ENCODE data around the gene NRAS.
"Not testable (repeated sequence)": the region's sequence is repeated elsewhere in the genome, so short reads cannot be mapped to it uniquely, and the experiment has no call there.

NRAS gene

GRCh38 chr1:114716304-114717170 is at the start of gene NRAS:
TSS of gene NRAS (minus strand) at chr1:114716771. CDS start at chr1:114716160, 611 bp downstream.
- Mint-ChIP-seq H3K4me3 (peak within 1 kb of the TSS; percentile 94), H3K27ac (peak within 1 kb of the TSS; percentile 97), H3K4me1 (ENCODE audit: low read depth) (peaks cover 20% of the 10 kb centered on the region), H3K36me3 (ENCODE audit: low read depth) (peaks cover 65% of the 10 kb centered on the region), H3K9me3 (no peaks in the 10 kb centered on the region), H3K27me3 (ENCODE audit: low read depth) (no peaks in the 10 kb centered on the region)
- DNase-seq (ENCODE audit: low spot score): peak; percentile 94

- Mint-ChIP-seq H3K36me3 (ENCODE audit: low read depth) (peaks cover 10% of the 10 kb centered on the region), H3K9me3 (peaks cover 7% of the 10 kb centered on the region), H3K27me3 (ENCODE audit: low read depth) (no peaks in the 10 kb centered on the region), H3K4me1 (ENCODE audit: low read depth) (peaks cover 5% of the 10 kb centered on the region), H3K4me3 (no peak overlapping the region), H3K27ac (no peak overlapping the region)
- no peak for DNase-seq (ENCODE audit: low spot score)
These were observed 48.1 kb upstream of the NRAS start for GRCh38 chr1:114764689-114765088.

GRCh38 chr1:114758256-114758832 is 41.8 kb upstream of the NRAS start:
- Mint-ChIP-seq H3K4me1 (ENCODE audit: low read depth) (peaks cover 42% of the 10 kb centered on the region), H3K27ac (peak overlapping the region; percentile 100), H3K36me3 (ENCODE audit: low read depth) (peaks cover 26% of the 10 kb centered on the region), H3K4me3 (peak overlapping the region; percentile 99), H3K9me3 (peaks cover 10% of the 10 kb centered on the region), H3K27me3 (ENCODE audit: low read depth) (no peaks in the 10 kb centered on the region)
- no peak for DNase-seq (ENCODE audit: low spot score)

- H3K9me3 Mint-ChIP-seq: peaks cover 4% of the 10 kb centered on the region
- H3K4me1 Mint-ChIP-seq (ENCODE audit: low read depth): peaks cover 43% of the 10 kb centered on the region
- H3K36me3 Mint-ChIP-seq (ENCODE audit: low read depth): peaks cover 25% of the 10 kb centered on the region
- no peaks in the 10 kb centered on the region for H3K27me3 Mint-ChIP-seq (ENCODE audit: low read depth)
- DNase-seq (ENCODE audit: low spot score): peak; percentile 96
- peak within 1 kb of the TSS; percentile 99 for H3K4me3 Mint-ChIP-seq
- peak within 1 kb of the TSS; percentile 100 for H3K27ac Mint-ChIP-seq
These were observed 41.1 kb upstream of the NRAS start, which contains the start of gene CSDE1 for GRCh38 chr1:114757455-114758255. TSS of gene CSDE1 (minus strand) at chr1:114757984. CDS start at chr1:114739890, 18,094 bp downstream.

GRCh38 chr1:114756949-114757454 is 40.4 kb upstream of the NRAS start:
- H3K4me3 Mint-ChIP-seq: peak overlapping the region; percentile 99
- peak overlapping the region; percentile 100 for H3K27ac Mint-ChIP-seq
- H3K4me1 Mint-ChIP-seq (ENCODE audit: low read depth): peaks cover 49% of the 10 kb centered on the region
- peaks cover 25% of the 10 kb centered on the region for H3K36me3 Mint-ChIP-seq (ENCODE audit: low read depth)
- peaks cover 4% of the 10 kb centered on the region for H3K9me3 Mint-ChIP-seq
- DNase-seq (ENCODE audit: low spot score): no peak
- H3K27me3 Mint-ChIP-seq (ENCODE audit: low read depth): no peaks in the 10 kb centered on the region

- Mint-ChIP-seq H3K4me3 (peak overlapping the region; percentile 99), H3K36me3 (ENCODE audit: low read depth) (peaks cover 25% of the 10 kb centered on the region), H3K27ac (peak overlapping the region; percentile 100), H3K4me1 (ENCODE audit: low read depth) (peaks cover 53% of the 10 kb centered on the region), H3K9me3 (peaks cover 4% of the 10 kb centered on the region), H3K27me3 (ENCODE audit: low read depth) (no peaks in the 10 kb centered on the region)
- no peak for DNase-seq (ENCODE audit: low spot score)
These were observed 39.7 kb upstream of the NRAS start for GRCh38 chr1:114756009-114756892.

GRCh38 chr1:114755006-114755931 is 38.7 kb upstream of the NRAS start:
- H3K4me1 Mint-ChIP-seq (ENCODE audit: low read depth): peaks cover 55% of the 10 kb centered on the region
- H3K9me3 Mint-ChIP-seq: peaks cover 4% of the 10 kb centered on the region
- DNase-seq (ENCODE audit: low spot score): no peak
- peaks cover 25% of the 10 kb centered on the region for H3K36me3 Mint-ChIP-seq (ENCODE audit: low read depth)
- no peaks in the 10 kb centered on the region for H3K27me3 Mint-ChIP-seq (ENCODE audit: low read depth)
- H3K4me3 Mint-ChIP-seq: peak overlapping the region; percentile 99
- peak overlapping the region; percentile 100 for H3K27ac Mint-ChIP-seq

- not testable (repeated sequence) for DNase-seq (ENCODE audit: low spot score); H3K27me3 Mint-ChIP-seq (ENCODE audit: low read depth); H3K9me3 Mint-ChIP-seq
- H3K4me3 Mint-ChIP-seq: peak overlapping the region; percentile 99
- H3K36me3 Mint-ChIP-seq (ENCODE audit: low read depth): peaks cover 36% of the 10 kb centered on the region
- H3K4me1 Mint-ChIP-seq (ENCODE audit: low read depth): peaks cover 61% of the 10 kb centered on the region
- peak overlapping the region; percentile 59 for H3K27ac Mint-ChIP-seq
These were observed 37.1 kb upstream of the NRAS start for GRCh38 chr1:114753702-114754101.

GRCh38 chr1:114753143-114753542 is 36.6 kb upstream of the NRAS start:
- Mint-ChIP-seq H3K36me3 (ENCODE audit: low read depth) (peaks cover 39% of the 10 kb centered on the region), H3K4me3 (no peak overlapping the region), H3K9me3 (no peaks in the 10 kb centered on the region), H3K27me3 (ENCODE audit: low read depth) (no peaks in the 10 kb centered on the region), H3K4me1 (ENCODE audit: low read depth) (peaks cover 61% of the 10 kb centered on the region), H3K27ac (no peak overlapping the region)
- no peak for DNase-seq (ENCODE audit: low spot score)

GRCh38 chr1:114750780-114751179 is 34.2 kb upstream of the NRAS start:
- Mint-ChIP-seq H3K36me3 (ENCODE audit: low read depth) (peaks cover 42% of the 10 kb centered on the region), H3K4me3 (no peak overlapping the region), H3K9me3 (no peaks in the 10 kb centered on the region), H3K27ac (no peak overlapping the region), H3K27me3 (ENCODE audit: low read depth) (no peaks in the 10 kb centered on the region), H3K4me1 (ENCODE audit: low read depth) (peaks cover 64% of the 10 kb centered on the region)
- DNase-seq (ENCODE audit: low spot score): no peak

- peaks cover 59% of the 10 kb centered on the region for H3K4me1 Mint-ChIP-seq (ENCODE audit: low read depth)
- H3K36me3 Mint-ChIP-seq (ENCODE audit: low read depth): peaks cover 43% of the 10 kb centered on the region
- no peak overlapping the region for H3K4me3 Mint-ChIP-seq
- no peaks in the 10 kb centered on the region for H3K27me3 Mint-ChIP-seq (ENCODE audit: low read depth)
- no peaks in the 10 kb centered on the region for H3K9me3 Mint-ChIP-seq
- H3K27ac Mint-ChIP-seq: no peak overlapping the region
- DNase-seq (ENCODE audit: low spot score): no peak
These were observed 33.3 kb upstream of the NRAS start for GRCh38 chr1:114749835-114750234.

- H3K27ac Mint-ChIP-seq: no peak overlapping the region
- H3K9me3 Mint-ChIP-seq: no peaks in the 10 kb centered on the region
- H3K27me3 Mint-ChIP-seq (ENCODE audit: low read depth): no peaks in the 10 kb centered on the region
- DNase-seq (ENCODE audit: low spot score): peak; percentile 11
- peaks cover 57% of the 10 kb centered on the region for H3K36me3 Mint-ChIP-seq (ENCODE audit: low read depth)
- no peak overlapping the region for H3K4me3 Mint-ChIP-seq
- peaks cover 43% of the 10 kb centered on the region for H3K4me1 Mint-ChIP-seq (ENCODE audit: low read depth)
These were observed 30.0 kb upstream of the NRAS start for GRCh38 chr1:114746450-114747121.
